Brain microvascular endothelial cell (primary cell): ENCODE measurements around the gene DPM2.
A peak's percentile ranks its signal among the peaks of the same experiment; 100 is the strongest.

Experiments
- DNase-seq: peaks from one replicate; pipeline ENCODE4 v3.0.0-alpha.2; 2020
- H3K27ac ChIP-seq: fragments of 250-450 bp; sonication (Bioruptor Pico); 2 replicates; pipeline ENCODE4 v1.5.1; 2020; ENCODE audit warnings: mild to moderate bottlenecking, moderate library complexity
- H3K27me3 ChIP-seq: fragments of 250-450 bp; sonication (Bioruptor Pico); replicated peaks from 2 replicates; pipeline ENCODE4 v1.5.1; 2020; ENCODE audit warnings: mild to moderate bottlenecking
- H3K36me3 ChIP-seq: fragments of 250-450 bp; sonication (Bioruptor Pico); replicated peaks from 2 replicates; pipeline ENCODE4 v1.5.1; 2020; ENCODE audit warnings: mild to moderate bottlenecking
- H3K4me3 ChIP-seq: 2 replicates; pipeline ENCODE4 v1.5.1; 2011; ENCODE audit warnings: low read depth, mild to moderate bottlenecking, control low read depth, low read length, moderate library complexity
- CTCF ChIP-seq: IDR thresholded peaks from 2 replicates; pipeline ENCODE4 v1.5.1; 2011; ENCODE audit warnings: low read depth, mild to moderate bottlenecking, moderate library complexity, low read length, control low read depth, inconsistent platforms; ENCODE audit errors: missing control alignments
- in situ Hi-C: cut with HindIII; loops from 2 replicates; pipeline ENCODE4 v1.10.0; 2017; ENCODE audit warnings: low sequenced_read_pairs, low pct_ligation_motif_present

The DPM2 gene

GRCh38 chr9:127960410-127961154 lies 22.9 kb upstream of the DPM2 start:
- no peak overlapping the region for H3K4me3 ChIP-seq
- no peak for TF ChIP-seq CTCF
- H3K27me3 ChIP-seq = no peaks in the 10 kb centered on the region
- no peak for DNase-seq
- no peak overlapping the region for H3K27ac ChIP-seq
- in situ Hi-C loops = no loop called here
- no peaks in the 10 kb centered on the region for H3K36me3 ChIP-seq

GRCh38 chr9:127959841-127960409 lies 22.3 kb upstream of the DPM2 start:
- H3K4me3 ChIP-seq = no peak overlapping the region
- H3K27ac ChIP-seq = no peak overlapping the region
- no peak for TF ChIP-seq CTCF

GRCh38 chr9:127959398-127959797 lies 21.7 kb upstream of the DPM2 start:
- Histone ChIP-seq H3K4me3 (no peak overlapping the region), H3K27me3 (no peaks in the 10 kb centered on the region), H3K27ac (no peak overlapping the region), H3K36me3 (no peaks in the 10 kb centered on the region)
- no peak for DNase-seq
- in situ Hi-C loops = no loop called here
- TF ChIP-seq CTCF = no peak

More at GRCh38 chr9:127959841-127960409, 22.3 kb upstream of the DPM2 start:
- Histone ChIP-seq H3K36me3 (no peaks in the 10 kb centered on the region), H3K27me3 (no peaks in the 10 kb centered on the region)
- no peak for DNase-seq
- in situ Hi-C loops = no loop called here

- no peaks in the 10 kb centered on the region for H3K36me3 ChIP-seq
- H3K27ac ChIP-seq = no peak overlapping the region
- no peak for DNase-seq
- no peak for TF ChIP-seq CTCF
- H3K27me3 ChIP-seq = no peaks in the 10 kb centered on the region
- in situ Hi-C loops = no loop called here
- no peak overlapping the region for H3K4me3 ChIP-seq
Measured at GRCh38 chr9:127958728-127959127, 21.1 kb upstream of the DPM2 start.

- H3K4me3 ChIP-seq = no peak overlapping the region
Measured at GRCh38 chr9:127955294-127956015, 17.8 kb upstream of the DPM2 start.

More at GRCh38 chr9:127955294-127956015, 17.8 kb upstream of the DPM2 start:
- Histone ChIP-seq H3K36me3 (no peaks in the 10 kb centered on the region), H3K27me3 (no peaks in the 10 kb centered on the region), H3K27ac (no peak overlapping the region)
- in situ Hi-C loops = no loop called here
- no peak for DNase-seq
- peak; percentile 24 for TF ChIP-seq CTCF
